ENCODE data around the gene ARAP2.
A peak's percentile ranks its signal among the peaks of the same experiment; 100 is the strongest.

Gene ARAP2

GRCh38 chr4:36218121-36218520, 26.2 kb downstream of the ARAP2 start:
- no peak for DNase-seq

DNA sequence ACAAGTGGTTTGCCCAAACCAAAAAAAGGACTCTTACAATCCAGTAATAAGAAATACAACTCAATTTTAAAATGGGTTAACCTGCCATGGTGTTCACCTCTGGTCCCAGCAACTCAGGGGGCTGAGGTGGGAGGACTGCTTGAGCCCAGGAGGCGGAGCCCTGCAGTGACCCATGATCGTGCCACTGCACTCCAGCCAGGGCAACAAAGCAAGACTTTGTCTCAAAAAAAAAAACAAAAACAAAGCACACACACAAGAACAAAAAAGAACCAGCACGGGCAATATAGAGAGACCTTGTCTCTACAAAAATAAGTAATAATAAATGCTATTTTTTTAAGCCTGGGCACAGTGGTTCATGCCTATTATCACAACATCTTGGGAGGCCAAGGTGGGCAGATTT, 28.7 kb downstream of the ARAP2 start:
- DNase-seq, result no peak

GRCh38 chr4:36214735-36215485, 29.4 kb downstream of the ARAP2 start:
- no peak for DNase-seq

DNA sequence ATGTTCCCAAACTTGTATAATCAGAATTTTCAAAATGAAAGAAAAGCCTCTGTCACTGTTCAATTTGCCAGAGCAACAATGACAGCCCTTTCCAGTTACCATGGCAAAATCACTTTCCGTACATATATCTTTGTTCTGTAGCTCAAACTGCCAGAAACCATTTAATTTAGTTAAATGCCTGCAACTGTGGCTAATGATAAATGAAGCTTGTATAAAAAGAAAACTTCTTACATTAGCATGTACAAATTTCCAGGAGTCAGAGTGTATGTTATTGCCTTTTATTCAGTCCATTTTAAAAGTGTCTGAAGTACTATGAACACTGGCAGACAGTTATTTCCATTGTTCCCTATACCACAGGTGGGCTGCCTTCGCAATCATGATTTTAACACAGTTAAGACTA, 30.3 kb downstream of the ARAP2 start:
- DNase-seq, result no peak

DNA sequence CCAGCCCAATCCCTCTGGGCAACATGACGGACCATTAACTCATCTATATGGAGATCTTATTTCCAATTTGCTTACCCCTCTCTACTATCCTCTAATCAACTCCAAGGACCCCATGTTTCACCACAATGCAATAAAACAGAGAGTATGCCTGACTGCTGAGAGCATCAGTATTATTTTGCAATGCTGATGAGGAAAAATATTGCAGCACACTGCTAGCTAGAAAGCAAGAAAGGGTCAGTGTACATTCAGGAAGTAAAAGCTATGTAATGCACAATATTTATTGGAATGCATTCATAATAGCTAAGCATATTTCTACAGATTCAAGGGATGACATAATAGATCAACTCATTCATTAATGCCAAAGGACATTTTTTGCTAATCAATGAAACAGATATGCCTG, 33.2 kb downstream of the ARAP2 start:
- DNase-seq, result no peak

DNA sequence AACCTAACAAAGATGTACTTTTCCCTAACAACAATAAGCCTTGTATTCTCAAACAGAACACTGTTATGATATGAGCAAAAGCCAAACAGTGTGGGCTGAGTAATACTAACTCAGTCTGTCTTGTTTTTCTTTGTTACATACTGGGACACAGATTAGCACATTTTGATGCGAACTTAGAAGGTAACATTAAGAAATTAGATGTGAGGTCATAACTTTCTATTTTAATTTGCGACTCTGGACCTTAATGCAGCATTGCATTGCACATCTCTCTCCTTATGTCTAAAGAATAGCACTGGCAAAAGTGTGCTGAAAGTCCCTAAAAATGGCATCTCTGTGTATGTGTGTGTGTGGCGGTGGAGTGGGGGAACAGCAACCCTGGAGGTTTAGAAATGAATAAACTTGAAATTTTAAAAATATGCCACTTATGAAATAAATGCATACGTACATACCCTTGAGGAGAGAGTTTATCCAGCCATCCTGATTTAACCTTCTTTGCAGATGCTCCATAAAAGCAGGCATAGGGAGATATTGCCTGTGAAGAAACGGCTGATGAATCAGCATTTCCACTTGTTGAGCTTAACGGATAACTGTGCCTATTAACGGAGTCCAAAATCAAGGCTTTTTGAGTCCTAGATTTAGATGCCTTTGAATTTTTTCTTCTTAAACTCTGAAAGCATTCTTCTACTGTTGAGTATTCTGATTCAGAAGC, 34.2 kb downstream of the ARAP2 start:
- no peak for DNase-seq

- DNase-seq, result peak; percentile 28
Observed at GRCh38 chr4:36208893-36209473, 35.3 kb downstream of the ARAP2 start.

GRCh38 chr4:36207831-36208520, 36.3 kb downstream of the ARAP2 start:
- no peak for DNase-seq

GRCh38 chr4:36207367-36207766, 36.9 kb downstream of the ARAP2 start:
- DNase-seq, result no peak

DNA sequence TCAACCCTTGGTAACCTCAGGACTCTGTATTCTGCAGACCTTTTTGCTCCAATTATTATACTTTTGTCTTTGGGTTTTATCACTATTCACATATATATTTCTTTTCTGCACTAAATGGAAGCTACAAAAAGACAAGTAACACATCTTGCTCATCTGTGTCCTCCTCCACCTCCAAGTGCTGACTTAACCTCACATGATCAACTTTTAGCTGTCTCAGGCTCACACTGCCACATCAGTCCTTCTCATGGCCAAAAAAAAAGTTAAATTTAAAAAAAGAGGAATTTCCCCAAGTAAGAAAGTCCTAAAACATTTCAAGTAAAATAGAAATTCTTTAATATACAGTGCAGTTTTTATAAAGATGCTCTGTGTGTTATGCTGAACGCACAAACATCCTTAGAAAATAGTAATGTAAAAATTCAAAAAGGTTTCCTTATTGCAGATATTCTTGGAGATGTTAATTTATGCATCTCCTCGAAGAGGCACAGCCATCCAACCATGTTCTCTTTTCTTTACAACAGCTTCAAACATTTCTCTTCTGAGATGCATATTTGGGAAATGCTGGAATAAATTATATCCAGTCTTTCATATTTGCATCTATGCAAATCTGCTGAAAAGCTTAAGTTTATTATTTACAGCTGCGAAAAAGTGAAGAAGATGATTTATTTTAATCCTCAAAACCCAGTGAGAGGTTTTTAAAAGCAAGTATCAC, 37.6 kb downstream of the ARAP2 start:
- no peak for DNase-seq

- no peak for DNase-seq
Observed at GRCh38 chr4:36206012-36206411, 38.3 kb downstream of the ARAP2 start.

- DNase-seq, result no peak
Observed at GRCh38 chr4:36198861-36199260, 45.5 kb downstream of the ARAP2 start.

DNA sequence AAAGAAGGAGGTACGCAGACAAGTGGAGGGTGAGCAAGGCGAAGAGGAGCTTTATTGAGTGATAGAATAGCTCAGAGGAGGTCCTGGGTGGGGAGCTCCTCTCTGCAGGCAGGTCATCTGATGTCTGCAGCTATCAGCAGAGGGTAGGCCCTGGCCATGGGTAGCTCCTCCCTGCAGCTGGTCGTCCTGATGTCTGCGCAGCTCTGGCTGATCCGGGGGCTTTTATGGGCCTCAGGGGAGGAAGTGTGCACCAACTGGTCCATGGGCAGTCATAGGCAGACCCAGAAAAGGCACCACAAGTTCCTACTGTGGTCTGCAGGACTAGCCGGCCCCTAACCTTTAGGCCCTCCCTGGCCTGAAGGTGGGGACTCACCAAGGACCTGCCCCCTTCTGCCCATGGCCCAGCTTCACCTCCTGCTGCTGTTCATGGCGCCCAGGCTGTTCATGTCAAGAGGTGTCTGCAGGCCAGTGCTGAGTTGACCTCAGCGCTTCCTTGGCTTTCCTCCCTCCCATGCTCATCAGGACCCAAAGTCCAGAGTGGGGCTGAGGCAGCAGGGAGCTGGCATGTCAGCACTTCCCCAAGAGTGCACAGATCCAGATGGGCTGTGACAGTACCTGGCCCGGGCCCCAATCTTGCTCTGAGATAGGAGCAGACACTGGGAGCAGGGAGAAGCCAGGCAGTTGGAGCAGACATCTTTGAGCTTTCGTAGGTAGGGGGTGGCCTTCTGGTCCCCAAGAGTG, 46.1 kb downstream of the ARAP2 start:
- DNase-seq, result no peak

DNA sequence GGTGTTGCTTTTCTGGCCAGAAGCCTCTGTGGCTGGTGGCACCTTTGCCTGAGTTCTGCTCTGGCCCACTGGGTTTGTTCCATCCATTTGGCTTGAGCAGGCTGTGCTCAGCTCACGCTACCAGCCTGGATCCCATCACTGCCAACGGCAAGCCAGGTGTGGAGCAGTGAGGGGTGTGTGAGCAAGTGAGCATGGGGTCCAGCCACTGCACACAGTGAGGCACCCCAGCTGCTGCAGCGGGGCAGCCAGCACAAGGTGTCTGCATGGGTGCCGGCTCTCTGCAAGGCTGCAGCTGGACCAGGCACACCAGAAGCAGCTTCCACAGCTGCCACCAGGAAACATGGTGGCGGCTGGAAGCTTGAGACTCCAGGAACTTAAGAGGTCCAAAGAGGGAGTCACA, 46.8 kb downstream of the ARAP2 start:
- DNase-seq, result no peak

DNA sequence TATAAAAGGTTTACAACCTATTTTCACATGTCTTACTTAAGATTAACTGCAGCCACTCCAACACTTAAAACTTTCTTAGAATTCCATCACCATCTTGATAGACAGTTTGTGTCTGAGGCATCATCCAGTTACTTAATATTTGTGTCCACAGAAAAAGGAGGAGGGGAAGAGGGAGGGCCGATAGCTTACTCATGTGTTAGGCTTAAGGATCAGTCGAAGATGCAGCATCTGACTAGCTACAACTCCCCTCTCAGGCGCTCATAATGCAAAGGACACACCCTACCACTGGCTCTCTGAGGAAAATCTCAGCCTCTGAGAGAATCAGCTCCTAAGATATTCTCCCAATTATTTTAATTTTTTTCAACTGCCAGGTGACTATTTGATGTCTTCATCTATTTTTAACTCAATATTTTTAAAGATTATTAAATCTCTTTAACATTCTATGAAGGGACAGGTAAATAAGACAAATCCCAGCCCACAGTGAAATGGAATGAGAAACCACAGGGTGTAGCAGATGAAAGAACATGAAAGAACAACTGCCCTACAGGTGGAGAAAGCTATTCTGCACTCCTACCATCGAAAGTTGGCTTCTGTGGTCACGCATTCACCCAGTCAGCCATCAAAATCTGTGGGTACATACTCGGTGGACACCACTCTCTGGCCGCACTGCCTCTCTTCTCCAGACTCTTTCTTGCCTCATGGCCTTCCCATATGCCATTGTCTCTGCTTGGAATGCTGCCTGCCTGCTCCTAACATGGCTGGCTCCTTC, 48.0 kb downstream of the ARAP2 start:
- no peak for DNase-seq

DNA sequence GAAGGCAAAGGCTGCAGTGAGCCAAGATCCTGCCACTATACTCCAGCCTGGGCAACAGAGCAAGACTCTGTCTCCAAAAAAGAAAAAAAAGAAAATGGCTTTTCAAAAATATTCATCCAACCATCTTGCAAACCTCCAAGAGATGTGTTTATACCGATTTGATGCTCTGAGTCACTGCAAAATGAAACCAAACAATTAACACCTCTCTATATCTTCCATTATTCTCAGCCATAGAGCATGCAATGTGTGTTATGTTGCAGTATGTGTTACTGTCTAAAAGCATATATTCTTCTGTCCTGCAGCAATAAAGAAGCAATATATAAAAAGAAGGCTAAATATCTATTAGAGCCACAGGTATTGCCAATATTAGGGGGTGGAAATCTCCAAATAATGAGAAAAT, 51.4 kb downstream of the ARAP2 start:
- no peak for DNase-seq

DNA sequence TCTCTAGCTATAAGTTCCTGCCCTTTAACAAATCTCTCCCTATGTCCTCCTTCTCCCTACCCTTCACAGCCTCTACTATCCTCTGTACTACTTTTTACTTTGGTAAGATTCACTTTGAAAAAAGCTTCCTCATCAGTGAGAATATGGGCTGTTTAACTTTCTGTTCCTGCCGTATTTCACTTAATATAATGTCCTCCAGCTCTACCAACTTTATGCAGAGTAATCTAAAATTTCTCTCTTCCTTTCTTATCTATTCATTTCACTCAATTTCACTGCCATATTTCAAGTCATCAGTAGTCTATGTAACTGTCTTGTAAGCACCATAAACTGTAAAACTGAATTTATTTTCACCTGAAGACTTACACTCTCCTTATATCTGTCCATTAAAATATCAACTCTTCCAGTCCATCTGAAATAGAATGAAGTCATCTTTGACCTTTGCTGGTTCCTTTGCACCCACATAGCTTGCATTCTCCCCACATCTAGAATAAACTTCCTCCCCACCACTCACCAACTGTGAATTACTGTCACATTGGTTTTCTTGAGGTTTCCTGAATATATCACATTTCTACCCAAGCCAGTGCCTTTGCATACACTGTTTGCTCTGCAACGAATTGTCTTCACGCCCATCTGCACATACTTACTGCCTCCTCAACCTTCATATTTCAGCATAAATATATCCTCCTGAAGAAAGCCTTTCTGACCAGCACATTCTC, 54.6 kb downstream of the ARAP2 start:
- peak; percentile 9 for DNase-seq

DNA sequence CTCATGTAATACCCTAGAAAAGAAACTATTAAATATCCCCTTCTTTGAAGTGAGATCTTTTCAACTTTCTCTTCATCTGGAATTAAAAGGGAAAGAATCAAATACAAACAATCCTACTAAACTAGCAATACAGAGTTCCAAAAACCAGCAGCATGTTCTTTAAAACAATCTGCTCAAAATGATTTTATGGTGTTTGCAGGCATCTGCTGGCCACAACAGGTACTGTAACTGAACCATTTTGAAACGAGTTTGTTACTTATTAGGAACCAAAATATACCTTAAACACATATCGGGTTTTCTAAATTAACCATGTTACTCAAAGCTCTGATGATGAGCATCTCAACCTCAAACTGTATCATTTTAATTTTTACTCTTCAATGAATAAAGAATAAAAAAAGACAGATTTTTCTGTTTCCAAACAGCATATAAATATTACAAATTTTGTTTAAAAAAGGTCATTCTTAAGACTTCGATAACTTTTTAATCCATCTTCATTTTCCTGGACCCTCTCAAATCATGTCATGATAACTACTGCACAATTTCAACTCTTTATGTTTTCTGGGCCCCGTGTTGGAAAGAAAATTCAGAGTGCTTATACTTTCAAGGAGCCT, 56.5 kb downstream of the ARAP2 start:
- DNase-seq, result no peak

DNA sequence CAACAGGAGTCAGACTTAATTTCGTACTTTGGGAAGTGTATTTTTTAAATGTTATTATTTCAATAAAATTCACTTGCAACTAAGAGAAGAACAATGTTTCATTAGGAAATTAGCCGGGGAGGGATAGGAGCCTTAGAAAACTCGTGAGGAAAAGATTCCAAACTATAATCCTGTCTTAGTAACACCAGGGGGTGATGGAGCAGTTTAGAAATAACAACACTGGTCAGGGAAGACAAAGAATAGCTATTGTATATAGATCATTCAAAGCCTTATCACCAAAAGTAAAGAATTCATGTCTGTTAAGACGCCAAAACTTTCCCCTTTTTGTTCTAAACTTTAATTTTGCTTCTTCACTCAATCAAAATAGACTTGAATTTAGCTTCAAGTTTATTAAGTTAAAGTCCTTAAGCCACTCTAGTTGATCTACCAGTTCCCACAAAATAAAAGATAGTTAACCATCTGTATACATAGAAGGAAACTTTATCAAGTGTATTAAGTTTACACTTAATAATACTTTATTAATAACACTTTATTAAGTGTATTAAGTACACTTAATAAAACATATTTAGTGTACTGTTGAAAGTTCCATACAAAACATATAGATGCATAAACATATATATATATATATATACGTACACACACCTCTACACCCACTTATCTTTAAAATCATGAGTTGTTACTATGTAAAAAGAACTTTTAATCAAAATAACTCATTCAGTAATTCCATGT, 60.5 kb downstream of the ARAP2 start:
- no peak for DNase-seq

GRCh38 chr4:36183232-36183631, 61.1 kb downstream of the ARAP2 start:
- DNase-seq, result no peak
